NB4 (cell line): ENCODE data around the gene GBF1.
"Not testable (repeated sequence)": the region's sequence is repeated elsewhere in the genome, so short reads cannot be mapped to it uniquely, and the experiment has no call there.

Experiments used
- DNase-seq: peaks from one replicate; pipeline ENCODE4 v3.0.0; 2010; ENCODE audit warnings: low read depth
- H3K4me3 ChIP-seq: one replicate; pipeline ENCODE4 v1.5.1; 2011; ENCODE audit warnings: mild to moderate bottlenecking, low read depth, low read length, moderate library complexity
- MAX ChIP-seq: IDR thresholded peaks from 2 replicates; pipeline ENCODE4 v1.6.1; 2011; ENCODE audit warnings: low read depth, low read length
- MYC ChIP-seq: IDR thresholded peaks from 2 replicates; pipeline ENCODE4 v1.6.1; 2011; ENCODE audit warnings: low read depth, low read length
- POLR2A ChIP-seq: IDR thresholded peaks from 2 replicates; pipeline ENCODE4 v1.6.1; 2011; ENCODE audit warnings: mild to moderate bottlenecking; ENCODE audit not compliant: insufficient read length; ENCODE audit errors: extremely low read depth
- TF ChIP-seq, protein P1 (sequence below): IDR thresholded peaks from one replicate; pipeline ENCODE4 v1.5.1; 2012; ENCODE audit warnings: low read depth, low read length

The GBF1 gene

GRCh38 chr10:102291221-102291905, 46.0 kb downstream of the GBF1 start:
- no peak overlapping the region for H3K4me3 ChIP-seq
- no peak for DNase-seq
- TF ChIP-seq, protein P1, sequence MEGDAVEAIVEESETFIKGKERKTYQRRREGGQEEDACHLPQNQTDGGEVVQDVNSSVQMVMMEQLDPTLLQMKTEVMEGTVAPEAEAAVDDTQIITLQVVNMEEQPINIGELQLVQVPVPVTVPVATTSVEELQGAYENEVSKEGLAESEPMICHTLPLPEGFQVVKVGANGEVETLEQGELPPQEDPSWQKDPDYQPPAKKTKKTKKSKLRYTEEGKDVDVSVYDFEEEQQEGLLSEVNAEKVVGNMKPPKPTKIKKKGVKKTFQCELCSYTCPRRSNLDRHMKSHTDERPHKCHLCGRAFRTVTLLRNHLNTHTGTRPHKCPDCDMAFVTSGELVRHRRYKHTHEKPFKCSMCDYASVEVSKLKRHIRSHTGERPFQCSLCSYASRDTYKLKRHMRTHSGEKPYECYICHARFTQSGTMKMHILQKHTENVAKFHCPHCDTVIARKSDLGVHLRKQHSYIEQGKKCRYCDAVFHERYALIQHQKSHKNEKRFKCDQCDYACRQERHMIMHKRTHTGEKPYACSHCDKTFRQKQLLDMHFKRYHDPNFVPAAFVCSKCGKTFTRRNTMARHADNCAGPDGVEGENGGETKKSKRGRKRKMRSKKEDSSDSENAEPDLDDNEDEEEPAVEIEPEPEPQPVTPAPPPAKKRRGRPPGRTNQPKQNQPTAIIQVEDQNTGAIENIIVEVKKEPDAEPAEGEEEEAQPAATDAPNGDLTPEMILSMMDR = no peak
- no peak for TF ChIP-seq POLR2A
- TF ChIP-seq MYC = no peak

DNA sequence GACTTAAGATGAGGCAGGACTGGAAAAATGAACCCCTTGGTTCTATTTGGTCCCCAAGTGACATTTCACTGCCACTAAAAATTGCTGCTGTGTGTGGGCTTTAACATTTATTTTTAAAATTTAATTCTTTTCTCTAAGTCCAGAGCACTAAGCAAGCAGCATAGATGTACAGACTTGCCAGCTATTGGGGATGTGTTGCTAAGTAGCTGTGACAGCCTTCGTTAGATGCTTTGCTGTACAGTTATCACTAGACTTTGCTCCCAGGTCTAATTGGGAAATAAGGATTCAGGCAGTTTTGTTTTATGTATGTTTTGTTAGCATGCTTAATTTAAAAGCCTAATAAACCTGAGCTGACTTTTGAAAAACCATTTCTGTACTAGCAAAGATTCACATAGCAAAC, 51.8 kb downstream of the GBF1 start:
- TF ChIP-seq MAX (no peak), MYC (no peak), POLR2A (no peak)
- TF ChIP-seq, protein P1 = no peak
- H3K4me3 ChIP-seq = no peak overlapping the region
- DNase-seq = no peak

GRCh38 chr10:102298899-102299298, 53.6 kb downstream of the GBF1 start:
- H3K4me3 ChIP-seq = no peak overlapping the region
- TF ChIP-seq, protein P1 = no peak
- TF ChIP-seq MYC (no peak), MAX (no peak), POLR2A (no peak)
- DNase-seq = no peak

GRCh38 chr10:102299873-102300272, 54.5 kb downstream of the GBF1 start:
- TF ChIP-seq MYC (no peak), MAX (no peak), POLR2A (no peak)
- TF ChIP-seq, protein P1 = no peak
- no peak for DNase-seq
- H3K4me3 ChIP-seq = no peak overlapping the region

- H3K4me3 ChIP-seq = no peak overlapping the region
- DNase-seq = no peak
- TF ChIP-seq MYC (no peak), POLR2A (no peak), MAX (no peak)
- TF ChIP-seq, protein P1 = no peak
These were observed 55.0 kb downstream of the GBF1 start for GRCh38 chr10:102300278-102300843.

GRCh38 chr10:102300912-102301311, 55.6 kb downstream of the GBF1 start:
- not testable (repeated sequence) for DNase-seq, H3K4me3 ChIP-seq

DNA sequence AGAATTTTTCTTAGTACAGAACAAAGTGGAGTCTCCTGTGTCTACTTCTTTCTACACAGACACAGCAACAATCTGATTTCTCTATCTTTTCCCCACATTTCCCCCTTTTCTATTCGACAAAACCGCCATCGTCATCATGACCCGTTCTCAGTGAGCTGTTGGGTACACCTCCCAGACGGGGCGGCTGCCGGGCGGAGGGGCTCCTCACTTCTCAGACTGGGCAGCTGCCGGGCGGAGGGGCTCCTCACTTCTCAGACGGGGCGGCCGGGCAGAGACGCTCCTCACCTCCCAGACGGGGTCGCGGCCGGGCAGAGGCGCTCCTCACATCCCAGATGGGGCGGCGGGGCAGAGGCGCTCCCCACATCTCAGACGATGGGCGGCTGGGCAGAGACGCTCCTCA, 56.0 kb downstream of the GBF1 start:
- not testable (repeated sequence) for DNase-seq, H3K4me3 ChIP-seq
